Activated CD8-positive, alpha-beta memory T cell treated with anti-CD3 and anti-CD28 coated beads, Interleukin-2, amount 50 U/mL, for 24 hours (primary cell): Measurements from ENCODE around the gene PLPP7.
"Not testable (repeated sequence)": the region's sequence is repeated elsewhere in the genome, so short reads cannot be mapped to it uniquely, and the experiment has no call there.

Experiments used
- DNase-seq: peaks from one replicate; pipeline ENCODE4 v3.0.0-alpha.2; 2020; ENCODE audit errors: extremely low read depth

PLPP7 gene

GRCh38 chr9:131289301-131290035 is at the start of gene PLPP7:
TSS of gene PLPP7 (plus strand) at chr9:131289723. CDS start at chr9:131289998, 275 bp downstream.
- no peak for DNase-seq

- no peak for DNase-seq
Observed at GRCh38 chr9:131240047-131240921, 49.2 kb upstream of the PLPP7 start.

- DNase-seq, result not testable (repeated sequence)
Observed at GRCh38 chr9:131244331-131244730, 45.2 kb upstream of the PLPP7 start.

GRCh38 chr9:131246618-131247017 is 42.9 kb upstream of the PLPP7 start:
- DNase-seq, result no peak

GRCh38 chr9:131252120-131252519 is 37.4 kb upstream of the PLPP7 start:
- DNase-seq, result no peak

GRCh38 chr9:131253891-131254491 is 35.5 kb upstream of the PLPP7 start:
- no peak for DNase-seq

GRCh38 chr9:131254626-131255025 is 34.9 kb upstream of the PLPP7 start:
- no peak for DNase-seq

GRCh38 chr9:131255676-131256197 is 33.8 kb upstream of the PLPP7 start:
- no peak for DNase-seq

GRCh38 chr9:131257266-131258025 is 32.1 kb upstream of the PLPP7 start:
- DNase-seq, result no peak

- DNase-seq, result no peak
Observed at GRCh38 chr9:131258186-131258585, 31.3 kb upstream of the PLPP7 start.

- DNase-seq, result no peak
Observed at GRCh38 chr9:131258698-131259431, 30.7 kb upstream of the PLPP7 start.

- DNase-seq, result no peak
Observed at GRCh38 chr9:131259432-131259898, 30.1 kb upstream of the PLPP7 start.

GRCh38 chr9:131259916-131260597 is 29.5 kb upstream of the PLPP7 start:
- DNase-seq, result no peak

GRCh38 chr9:131260751-131261452 is 28.6 kb upstream of the PLPP7 start:
- DNase-seq, result no peak

GRCh38 chr9:131262327-131263032 is 27.0 kb upstream of the PLPP7 start:
- DNase-seq, result no peak

GRCh38 chr9:131263033-131263343 is 26.5 kb upstream of the PLPP7 start:
- DNase-seq, result not testable (repeated sequence)

- DNase-seq, result no peak
Observed at GRCh38 chr9:131263701-131264100, 25.8 kb upstream of the PLPP7 start.

- DNase-seq, result no peak
Observed at GRCh38 chr9:131264231-131264630, 25.3 kb upstream of the PLPP7 start.
